IMR-90 (cell line): ENCODE data around the gene BTK. TPM values are rescaled to one million over a fixed set of nuclear protein-coding genes. Genes with fewer than 3 reads are reported as not detected.

Experiments
- ATAC-seq: fragments of 200-7000 bp; cut with Tn5 transposase; 2 replicates; pipeline ENCODE4 v1.9.1; 2020; ENCODE audit warnings: low read depth, mild to moderate bottlenecking, moderate library complexity
- BruUV-seq: library from RNA; stranded (reverse); fragments of 400-500 nt; replicated peaks from 2 replicates; lab custom pipeline; 2021; lab: Mats Ljungman, UMichigan
- CTCF ChIA-PET: fragments of 300-600 bp; formaldehyde crosslinking; extraction: SDS; loops from one replicate; lab custom pipeline; 2021; ENCODE audit warnings: antibody characterized with exemption; lab: Yijun Ruan, JAX
- POLR2A ChIA-PET: fragments of 300-600 bp; sonication (Branson Sonifier 250); formaldehyde crosslinking; loops from one replicate; lab custom pipeline; 2022; ENCODE audit warnings: antibody characterized with exemption; ENCODE audit not compliant: unreplicated experiment; lab: Charles Lee
- DNase-seq: peaks from one replicate; pipeline ENCODE4 v3.0.0; 2013
- H2AFZ ChIP-seq: replicated peaks from 2 replicates; pipeline ENCODE3; 2013; ENCODE audit warnings: low read length, mild to moderate bottlenecking; ENCODE audit not compliant: poor library complexity
- H2AK5ac ChIP-seq: 2 replicates; pipeline ENCODE4 v1.6.1; 2013; ENCODE audit warnings: low read depth, low read length, inconsistent platforms
- H2AK9ac ChIP-seq: replicated peaks from 2 replicates; pipeline ENCODE3; 2013; ENCODE audit warnings: mild to moderate bottlenecking, low read depth, low read length, moderate library complexity; ENCODE audit not compliant: poor library complexity
- H2BK120ac ChIP-seq: 2 replicates; pipeline ENCODE4 v1.6.1; 2013; ENCODE audit warnings: low read depth, low read length, inconsistent platforms
- H2BK15ac ChIP-seq: 3 replicates; pipeline ENCODE4 v1.6.1; 2013; ENCODE audit warnings: low read depth, low read length, inconsistent platforms
- H2BK20ac ChIP-seq: 2 replicates; pipeline ENCODE4 v1.6.1; 2013; ENCODE audit warnings: low read depth, mild to moderate bottlenecking, inconsistent platforms, low read length, moderate library complexity
- H2BK5ac ChIP-seq: 2 replicates; pipeline ENCODE4 v1.6.1; 2013; ENCODE audit warnings: mild to moderate bottlenecking, low read depth, low read length, inconsistent platforms; ENCODE audit not compliant: poor library complexity, severe bottlenecking
- H3K14ac ChIP-seq: replicated peaks from 2 replicates; pipeline ENCODE4 v1.6.1; 2013; ENCODE audit warnings: low read depth, low read length, inconsistent platforms
- H3K18ac ChIP-seq: 2 replicates; pipeline ENCODE4 v1.6.1; 2013; ENCODE audit warnings: low read depth, low read length, control low read depth
- H3K23ac ChIP-seq: 2 replicates; pipeline ENCODE4 v1.6.1; 2013; ENCODE audit warnings: low read depth, low read length, inconsistent platforms
- H3K27ac ChIP-seq: 2 replicates; pipeline ENCODE4 v1.5.1; 2013; ENCODE audit warnings: mild to moderate bottlenecking, control low read depth, low read length; ENCODE audit not compliant: insufficient read depth
- H3K27me3 ChIP-seq: 2 replicates; pipeline ENCODE4 v1.6.1; 2013; ENCODE audit warnings: low read length; ENCODE audit not compliant: control insufficient read depth, insufficient read depth
- H3K36me3 ChIP-seq: 2 replicates; pipeline ENCODE4 v1.6.1; 2013; ENCODE audit warnings: low read length, mixed read lengths; ENCODE audit not compliant: control insufficient read depth, insufficient read depth
- H3K4ac ChIP-seq: 2 replicates; pipeline ENCODE4 v1.6.1; 2013; ENCODE audit warnings: low read depth, low read length, inconsistent platforms
- H3K4me1 ChIP-seq: 2 replicates; pipeline ENCODE4 v1.6.1; 2013; ENCODE audit warnings: low read length, mixed read lengths; ENCODE audit not compliant: control insufficient read depth, insufficient read depth
- H3K4me2 ChIP-seq: 2 replicates; pipeline ENCODE4 v1.6.1; 2013; ENCODE audit warnings: low read depth, mild to moderate bottlenecking, control low read depth, low read length, moderate library complexity
- H3K4me3 ChIP-seq: 2 replicates; pipeline ENCODE4 v1.5.1; 2013; ENCODE audit warnings: low read depth, mild to moderate bottlenecking, control low read depth, low read length, moderate library complexity; ENCODE audit not compliant: insufficient read depth
- H3K56ac ChIP-seq: 2 replicates; pipeline ENCODE4 v1.6.1; 2013; ENCODE audit warnings: low read length, inconsistent platforms; ENCODE audit not compliant: insufficient read depth; ENCODE audit errors: extremely low read depth
- H3K79me1 ChIP-seq, 2 experiments: 2 replicates each; pipeline ENCODE4 v1.6.1; 2013; ENCODE audit warnings: low read length in 2 of 2, inconsistent platforms in 1 of 2, low read depth in 1 of 2
- H3K9ac ChIP-seq: 2 replicates; pipeline ENCODE4 v1.6.1; 2013; ENCODE audit warnings: low read depth, low read length, control low read depth
- H3K9me1 ChIP-seq: 2 replicates; pipeline ENCODE4 v1.6.1; 2013; ENCODE audit warnings: low read length, inconsistent platforms; ENCODE audit not compliant: insufficient read depth
- H3K9me3 ChIP-seq: 2 replicates; pipeline ENCODE4 v1.6.1; 2013; ENCODE audit warnings: low read length; ENCODE audit not compliant: control insufficient read depth, insufficient read depth
- H4K20me1 ChIP-seq: 2 replicates; pipeline ENCODE4 v1.6.1; 2013; ENCODE audit warnings: low read length, inconsistent platforms; ENCODE audit not compliant: insufficient read depth
- H4K5ac ChIP-seq: 2 replicates; pipeline ENCODE4 v1.6.1; 2013; ENCODE audit warnings: mild to moderate bottlenecking, low read depth, low read length, control low read depth
- H4K8ac ChIP-seq, 2 experiments: 2 replicates each; pipeline ENCODE4 v1.6.1; 2013; ENCODE audit warnings: low read depth in 2 of 2, low read length in 2 of 2, control low read depth in 1 of 2, inconsistent platforms in 1 of 2
- H4K91ac ChIP-seq: 2 replicates; pipeline ENCODE4 v1.6.1; 2013; ENCODE audit warnings: low read depth, low read length, inconsistent platforms; ENCODE audit not compliant: insufficient read depth
- BHLHE40 ChIP-seq: fragments of 150-350 bp; IDR thresholded peaks from 2 replicates; pipeline ENCODE4 v1.6.1; 2016; ENCODE audit warnings: mild to moderate bottlenecking, low read depth, low read length
- FOS ChIP-seq: fragments of 150-350 bp; IDR thresholded peaks from 2 replicates; pipeline ENCODE4 v1.6.1; 2016; ENCODE audit warnings: low read depth, low read length
- RAD21 ChIP-seq: IDR thresholded peaks from 2 replicates; pipeline ENCODE4 v1.6.1; 2012; ENCODE audit warnings: low read length, improper control_type of control experiment
- WGBS, 2 experiments: methylation state at CpG; one replicate each; pipeline versions ENCODE4 v1.1.5 to v1.1.7; 2013; ENCODE audit warnings: missing lambda C conversion rate in 2 of 2; ENCODE audit not compliant: insufficient read length in 1 of 2; ENCODE audit errors: extremely low coverage in 2 of 2; 5-methylcytosine and 5-hydroxymethylcytosine counted together
- dilution Hi-C: fragments of 300-500 bp; cut with HindIII; formaldehyde crosslinking; loops from one replicate; pipeline ENCODE4 v1.14.3; 2018; ENCODE audit warnings: low sequenced_read_pairs; ENCODE audit not compliant: unreplicated experiment
- in situ Hi-C: fragments of 300-500 bp; cut with MboI; formaldehyde crosslinking; loops from 3 replicates; pipeline ENCODE4 v1.14.3; 2019; ENCODE audit warnings: low sequenced_read_pairs, inconsistent platforms, mixed read lengths
- intact Hi-C: fragments of 100-400 bp; cut with micrococcal nuclease; formaldehyde crosslinking; loops from 2 replicates; pipeline ENCODE4 v1.10.0; 2022
- polyA plus RNA-seq, 3 experiments: library from polyadenylated mRNA; depleted of rRNA; stranded (reverse); fragments of >200 nt; gene quantifications; 2 replicates each; pipeline ENCODE4 v1.2.3, GENCODE V29; 2012; ENCODE audit warnings: low replicate concordance in 1 of 3
- total RNA-seq: library from RNA; depleted of rRNA; stranded (reverse); fragments of >200 nt; gene quantifications from 2 replicates; pipeline ENCODE4 v1.2.3, GENCODE V29; 2012

BTK gene
- total and polyA plus RNA-seq, 2 of the 4 experiments (the other 2 are of a cell fraction) = not detected

- dilution Hi-C loops (no loop called here), in situ Hi-C loops (no loop called here), intact Hi-C loops (no loop called here)
- ATAC-seq = peak; percentile 84
- H2AK5ac ChIP-seq = no peak overlapping the region
- no peak overlapping the region for H3K27ac ChIP-seq
- peak; percentile 69 for DNase-seq
- no peak overlapping the region for H4K8ac ChIP-seq
- no peak overlapping the region for H4K5ac ChIP-seq
- H4K20me1 ChIP-seq = no peaks in the 10 kb centered on the region
- no peak overlapping the region for H3K4ac ChIP-seq
- no peak overlapping the region for H2BK15ac ChIP-seq
- H2BK5ac ChIP-seq = peak overlapping the region; percentile 38
- peaks cover 2% of the 10 kb centered on the region; the same call in 1 of the 2 replicates for H3K4me1 ChIP-seq
- no peak overlapping the region for H3K18ac ChIP-seq
- no peak overlapping the region for H2BK20ac ChIP-seq
- H3K79me1 ChIP-seq = no peaks in the 10 kb centered on the region
- no peak overlapping the region for H4K91ac ChIP-seq
- no TSS peak for BruUV-seq
- no peak overlapping the region for H3K14ac ChIP-seq
- H3K36me3 ChIP-seq = no peaks in the 10 kb centered on the region
- H3K9me1 ChIP-seq = no peaks in the 10 kb centered on the region
- POLR2A ChIA-PET = interaction anchor here (0.7 kb wide), 1 partner anchor 1294 kb away, joined by 8 read pairs; no protein-coding TSS in a partner anchor
- no peak overlapping the region for H3K4me3 ChIP-seq
- H2AK9ac ChIP-seq = no peak overlapping the region
- peak overlapping the region; percentile 39; the same call in 1 of the 2 replicates for H3K4me2 ChIP-seq
- H3K23ac ChIP-seq = no peak overlapping the region
- H2BK120ac ChIP-seq = no peak overlapping the region
- no peaks in the 10 kb centered on the region; the same call in 1 of the 2 replicates for H3K9me3 ChIP-seq
- no peak overlapping the region for H3K56ac ChIP-seq
- TF ChIP-seq FOS (peak; percentile 58; the same call in 1 of the 2 replicates), BHLHE40 (no peak), RAD21 (no peak)
- CTCF ChIA-PET = no interaction called here
- H2AFZ ChIP-seq = no peak overlapping the region
- no CpG with 5 or more reads among the region's 1 CpG for WGBS, 2 experiments
- H3K9ac ChIP-seq = no peak overlapping the region
- no peaks in the 10 kb centered on the region for H3K27me3 ChIP-seq
Measured at GRCh38 chrX:101429934-101430333, 43.9 kb upstream of the BTK start.
